Common myeloid progenitor, CD34-positive (primary cell): ENCODE results near the gene EFNA5.

Experiments used
- CTCF ChIA-PET: fragments of 350-600 bp; sonication (Branson Sonifier 250); formaldehyde crosslinking; loops from one replicate; lab custom pipeline; 2021; ENCODE audit warnings: antibody characterized with exemption; lab: Charles Lee
- POLR2A ChIA-PET: fragments of 350-600 bp; sonication (Branson Sonifier 250); formaldehyde crosslinking; loops from one replicate; lab custom pipeline; 2021; ENCODE audit warnings: antibody characterized with exemption; lab: Charles Lee
- DNase-seq, 3 donors: peaks; one replicate each; pipeline versions ENCODE4 v3.0.0 to v3.0.0-alpha.2; 2013
- H3K27ac ChIP-seq, 2 experiments: 1 replicate in 1 of 2; 2 replicates in 1 of 2; pipeline ENCODE4 v1.7.0; 2013; ENCODE audit warnings: inconsistent platforms in 2 of 2, low read length in 2 of 2, mild to moderate bottlenecking in 2 of 2, low read depth in 1 of 2, moderate library complexity in 1 of 2; ENCODE audit not compliant: severe bottlenecking in 2 of 2, insufficient read depth in 1 of 2, poor library complexity in 1 of 2
- H3K27me3 ChIP-seq, 5 experiments: replicated peaks in 2 of 5; 1 replicate in 3 of 5; 2 replicates in 2 of 5; pipeline versions ENCODE4 v1.6.1 to v1.7.0; 2013; ENCODE audit warnings: low read length in 4 of 5, mild to moderate bottlenecking in 2 of 5, moderate library complexity in 2 of 5, inconsistent platforms in 1 of 5; ENCODE audit not compliant: insufficient read depth in 5 of 5, control insufficient read depth in 4 of 5
- H3K36me3 ChIP-seq, 4 experiments: 1 replicate in 2 of 4; 2 replicates in 2 of 4; pipeline versions ENCODE4 v1.6.1 to v1.7.0; 2013; ENCODE audit warnings: low read length in 3 of 4, control low read depth in 1 of 4, mild to moderate bottlenecking in 1 of 4; ENCODE audit not compliant: control insufficient read depth in 4 of 4, insufficient read depth in 4 of 4
- H3K4me1 ChIP-seq, 4 experiments: 1 replicate in 3 of 4; 2 replicates in 1 of 4; pipeline versions ENCODE4 v1.6.1 to v1.7.1; 2013; ENCODE audit warnings: low read length in 3 of 4, mild to moderate bottlenecking in 3 of 4, control low read depth in 1 of 4, inconsistent platforms in 1 of 4, moderate library complexity in 1 of 4; ENCODE audit not compliant: control insufficient read depth in 4 of 4, insufficient read depth in 4 of 4; ENCODE audit errors: control extremely low read depth in 1 of 4
- H3K4me3 ChIP-seq, 7 experiments: 1 replicate in 4 of 7; 2 replicates in 3 of 7; pipeline versions ENCODE4 v1.5.1 to v1.7.0; 2013; ENCODE audit warnings: mild to moderate bottlenecking in 7 of 7, low read length in 6 of 7, moderate library complexity in 6 of 7, inconsistent platforms in 2 of 7, low read depth in 2 of 7, control low read depth in 1 of 7; ENCODE audit not compliant: insufficient read depth in 4 of 7, control insufficient read depth in 1 of 7; ENCODE audit errors: extremely low read depth in 1 of 7
- H3K9me3 ChIP-seq, 5 experiments: 1 replicate in 4 of 5; 2 replicates in 1 of 5; pipeline versions ENCODE4 v1.6.1 to v1.7.1; 2013; ENCODE audit warnings: low read length in 4 of 5, mild to moderate bottlenecking in 2 of 5, inconsistent platforms in 1 of 5, low read depth in 1 of 5, moderate library complexity in 1 of 5; ENCODE audit not compliant: control insufficient read depth in 4 of 5, insufficient read depth in 2 of 5; ENCODE audit errors: control extremely low read depth in 1 of 5
- WGBS: methylation state at CpG from one replicate; pipeline ENCODE4 v1.1.5; 2013; ENCODE audit not compliant: insufficient coverage; 5-methylcytosine and 5-hydroxymethylcytosine counted together

Gene EFNA5

DNA sequence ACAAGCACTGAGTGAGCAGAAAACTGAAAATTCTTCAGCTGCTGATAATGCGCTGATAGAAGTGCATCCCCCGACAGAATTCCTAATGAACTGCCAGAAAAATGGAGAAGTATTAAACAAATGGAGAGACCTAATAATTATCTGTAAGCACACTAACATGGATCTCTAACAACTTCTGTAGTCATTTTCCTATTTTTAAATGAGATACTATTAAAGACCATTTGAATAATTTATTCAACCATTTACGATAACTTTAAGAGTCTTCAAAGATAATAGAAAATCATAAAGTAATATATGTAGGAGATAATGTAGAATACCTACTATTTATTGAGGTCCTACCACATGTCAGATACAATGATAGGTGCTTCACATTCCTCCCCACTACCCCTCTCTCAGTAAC, 72.9 kb downstream of the EFNA5 start:
- Histone ChIP-seq H3K4me1 (no peaks in the 10 kb centered on the region), H3K9me3 (no peaks in the 10 kb centered on the region), H3K27ac (no peak overlapping the region), H3K4me3 (no peak overlapping the region), H3K36me3 (no peaks in the 10 kb centered on the region), H3K27me3 (no peaks in the 10 kb centered on the region)
- WGBS = no CpG with 5 or more reads among the region's 3 CpGs
- CTCF ChIA-PET = no interaction called here
- POLR2A ChIA-PET = no interaction called here
- no peak for DNase-seq

DNA sequence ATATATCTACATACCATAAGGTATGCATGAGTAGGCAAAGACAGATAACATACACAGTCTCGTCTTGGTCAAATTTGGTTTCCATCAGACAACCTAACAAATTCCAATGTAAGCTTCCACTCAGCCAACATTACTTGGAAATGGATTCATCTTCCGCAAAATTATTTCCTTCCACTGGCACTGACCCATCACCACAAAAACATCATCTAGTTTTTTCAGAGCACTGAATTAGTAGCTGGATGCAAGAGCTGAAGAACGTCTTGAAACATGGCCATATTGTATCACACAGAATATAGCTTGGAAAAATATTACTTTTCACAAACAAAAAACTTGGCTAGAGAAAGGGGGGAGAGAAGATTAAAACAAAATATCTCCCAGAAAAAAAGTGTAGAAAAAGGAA, 73.5 kb downstream of the EFNA5 start:
- Histone ChIP-seq H3K36me3 (no peaks in the 10 kb centered on the region), H3K27ac (no peak overlapping the region), H3K4me3 (no peak overlapping the region), H3K4me1 (no peaks in the 10 kb centered on the region), H3K27me3 (no peaks in the 10 kb centered on the region), H3K9me3 (no peaks in the 10 kb centered on the region)
- CTCF ChIA-PET = no interaction called here
- POLR2A ChIA-PET = no interaction called here
- no peak for DNase-seq
- WGBS = 100% methylated on average over 2 of the region's 3 CpGs

DNA sequence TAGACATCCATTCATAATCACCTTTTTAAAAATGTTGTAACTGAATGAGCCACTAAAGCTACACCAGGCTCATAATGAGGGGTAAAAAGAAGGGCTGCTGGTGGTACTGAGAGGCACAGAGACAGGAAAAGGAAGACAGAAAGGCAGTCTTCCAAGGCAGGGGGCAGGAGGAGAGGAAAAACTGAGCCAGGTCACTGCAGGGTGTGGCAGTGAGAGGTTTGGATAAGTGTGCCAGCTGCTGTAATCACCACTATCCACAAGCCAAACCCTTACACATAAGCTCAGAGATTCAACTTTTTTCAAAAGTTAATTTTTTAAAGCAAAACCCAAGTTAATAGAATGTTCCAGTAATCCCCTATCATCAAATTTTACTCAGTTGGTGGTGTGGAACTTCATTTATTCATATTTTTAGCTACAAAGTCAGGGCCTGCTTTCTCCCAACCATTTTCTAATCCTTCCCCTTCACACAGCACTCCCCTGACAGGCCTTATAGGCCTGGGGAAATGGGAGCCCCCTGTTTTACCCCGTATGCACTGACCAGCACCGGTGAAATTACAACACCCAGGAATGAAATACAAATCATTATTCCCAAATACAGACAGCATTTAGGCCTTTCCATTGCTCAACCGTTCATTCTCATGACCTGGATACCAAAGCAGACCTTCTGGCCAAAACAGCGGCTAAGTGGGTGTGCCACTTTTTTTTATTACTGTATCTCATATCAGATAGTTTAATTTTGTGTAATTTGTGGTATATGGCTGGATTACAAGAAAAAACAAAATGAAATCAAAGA, 76.3 kb downstream of the EFNA5 start:
- H3K36me3 ChIP-seq = no peaks in the 10 kb centered on the region
- no peak for DNase-seq

DNA sequence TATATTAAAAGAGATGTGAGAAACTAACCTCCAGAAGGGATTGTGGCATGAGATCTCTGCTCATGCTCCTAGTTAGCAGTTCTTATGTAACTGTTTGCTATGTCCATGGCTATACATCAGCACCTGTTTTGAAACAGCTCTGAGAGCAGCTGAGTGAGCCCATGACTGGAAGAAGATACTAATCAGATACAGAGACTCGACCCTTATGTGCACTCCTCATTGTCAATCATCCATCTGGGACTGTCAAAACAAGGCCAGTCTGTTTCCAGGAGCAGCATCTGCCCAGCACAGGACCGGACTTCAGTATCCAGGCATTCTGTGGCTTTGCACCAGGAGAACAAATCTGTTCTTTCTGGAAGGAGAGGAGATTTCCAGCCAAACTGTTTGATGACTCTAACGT, 77.7 kb downstream of the EFNA5 start:
- H3K36me3 ChIP-seq = no peaks in the 10 kb centered on the region
- H3K27me3 ChIP-seq = no peaks in the 10 kb centered on the region
- ChIA-PET CTCF (interaction anchor here (0.9 to 1.2 kb wide), 3 partner anchors 10 to 56 kb away, joined by 3 to 4 read pairs (median 3); no protein-coding TSS in a partner anchor), POLR2A (interaction anchor here (0.6 kb wide), 1 partner anchor 22 kb away, joined by 4 read pairs; no protein-coding TSS in a partner anchor)
- no peaks in the 10 kb centered on the region for H3K9me3 ChIP-seq
- no peak for DNase-seq
- H3K4me1 ChIP-seq = no peaks in the 10 kb centered on the region
- 91% methylated on average over 3 of the region's 3 CpGs for WGBS
- no peak overlapping the region for H3K4me3 ChIP-seq
- H3K27ac ChIP-seq = no peak overlapping the region

More for the DNA sequence above, 76.3 kb downstream of the EFNA5 start:
- Histone ChIP-seq H3K27ac (no peak overlapping the region), H3K4me1 (no peaks in the 10 kb centered on the region), H3K4me3 (no peak overlapping the region), H3K27me3 (no peaks in the 10 kb centered on the region), H3K9me3 (no peaks in the 10 kb centered on the region)
- ChIA-PET POLR2A (no interaction called here), CTCF (interaction anchor here (1.0 kb wide), 1 partner anchor 22 kb away, joined by 3 read pairs; no protein-coding TSS in a partner anchor)
- 100% methylated on average over 2 of the region's 4 CpGs for WGBS

DNA sequence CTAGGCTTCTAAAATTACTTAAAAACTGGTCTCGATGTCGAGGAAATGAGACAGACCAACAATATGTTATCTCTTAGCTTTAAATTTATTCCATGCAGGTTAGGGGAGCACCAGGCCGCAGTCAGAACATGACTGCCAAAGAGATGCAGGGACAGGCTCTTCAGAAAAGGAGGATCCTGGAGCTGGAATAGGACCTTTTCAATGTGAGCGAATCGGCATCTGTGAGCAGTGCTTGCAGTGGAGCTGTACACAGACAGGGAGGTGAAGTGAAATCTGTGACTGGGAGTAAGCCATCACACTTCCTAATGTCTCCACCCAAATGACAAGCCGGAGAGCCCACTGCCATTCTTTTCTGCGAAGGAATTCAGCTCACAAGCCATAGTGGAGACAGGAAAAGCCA, 78.2 kb downstream of the EFNA5 start:
- Histone ChIP-seq H3K9me3 (no peaks in the 10 kb centered on the region), H3K4me1 (no peaks in the 10 kb centered on the region), H3K36me3 (no peaks in the 10 kb centered on the region), H3K27ac (no peak overlapping the region), H3K27me3 (no peaks in the 10 kb centered on the region), H3K4me3 (no peak overlapping the region)
- ChIA-PET CTCF (interaction anchor here (0.9 to 1.2 kb wide), 2 partner anchors 9 to 55 kb away, joined by 3 to 4 read pairs; no protein-coding TSS in a partner anchor), POLR2A (interaction anchor here (0.6 kb wide), 1 partner anchor 21 kb away, joined by 4 read pairs; no protein-coding TSS in a partner anchor)
- DNase-seq = no peak
- 85% methylated on average over 6 of the region's 7 CpGs for WGBS

DNA sequence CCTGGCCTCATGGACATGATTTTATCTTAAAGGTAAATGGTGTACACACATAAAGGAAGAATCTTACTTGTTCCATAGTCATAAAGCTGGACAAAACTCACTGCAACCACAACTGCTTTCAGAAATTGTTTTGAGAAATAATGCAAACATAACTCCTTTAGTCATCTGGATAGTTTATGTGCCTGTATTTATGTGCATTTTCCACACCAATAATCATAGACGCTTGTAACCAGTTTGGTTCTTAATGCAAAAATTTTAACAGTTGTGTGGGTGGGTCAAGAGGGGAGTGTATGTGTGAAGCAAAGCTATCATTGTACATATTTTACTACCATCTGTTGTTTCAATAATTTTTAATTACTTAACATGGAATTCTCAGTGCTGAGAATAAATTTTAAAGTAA, 80.1 kb downstream of the EFNA5 start:
- H3K4me3 ChIP-seq = no peak overlapping the region
- no peaks in the 10 kb centered on the region for H3K9me3 ChIP-seq
- DNase-seq = no peak
- ChIA-PET CTCF (no interaction called here), POLR2A (no interaction called here)
- no peaks in the 10 kb centered on the region for H3K4me1 ChIP-seq
- no peak overlapping the region for H3K27ac ChIP-seq
- no CpG with 5 or more reads among the region's 1 CpG for WGBS
- H3K36me3 ChIP-seq = no peaks in the 10 kb centered on the region
- H3K27me3 ChIP-seq = no peaks in the 10 kb centered on the region

DNA sequence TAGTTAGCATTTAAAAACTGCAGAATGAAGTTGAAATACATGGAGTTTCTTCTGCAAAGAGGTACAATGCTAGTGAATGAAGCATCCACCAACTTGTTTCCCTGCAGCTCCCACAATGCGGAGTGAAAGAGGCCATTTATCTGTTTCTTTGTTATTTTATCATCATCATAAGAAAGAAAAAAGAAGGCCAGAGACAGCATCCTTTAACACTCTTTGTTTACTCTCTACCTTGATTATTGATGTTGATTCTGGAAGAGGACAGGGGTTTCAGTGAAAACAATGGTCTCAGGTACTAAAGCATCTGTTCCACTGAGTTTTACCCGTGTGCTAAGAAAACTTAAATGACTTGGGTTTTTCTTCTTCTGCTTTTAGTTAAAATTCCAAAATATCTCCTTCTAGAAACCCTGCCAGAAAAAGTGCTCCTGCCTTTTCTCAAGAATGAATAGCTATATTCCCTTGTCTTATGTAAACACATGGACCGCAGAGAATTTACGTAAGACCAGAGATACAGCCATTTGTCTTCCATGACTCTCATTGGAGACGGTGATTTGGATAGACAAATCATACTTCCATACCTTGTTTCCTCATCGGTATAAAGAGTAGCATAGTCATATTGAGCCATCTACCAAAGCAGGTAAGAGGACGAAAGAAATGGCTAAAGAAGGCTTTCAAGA, 81.1 kb downstream of the EFNA5 start:
- ChIA-PET POLR2A (no interaction called here), CTCF (no interaction called here)
- H3K27me3 ChIP-seq = no peaks in the 10 kb centered on the region
- no peaks in the 10 kb centered on the region for H3K4me1 ChIP-seq
- no peaks in the 10 kb centered on the region for H3K9me3 ChIP-seq
- no peak overlapping the region for H3K4me3 ChIP-seq
- H3K36me3 ChIP-seq = no peaks in the 10 kb centered on the region
- no peak overlapping the region for H3K27ac ChIP-seq
- no peak for DNase-seq
- 100% methylated on average over 6 of the region's 7 CpGs for WGBS
